ENCODE results near the gene TUBA1A.

- TF ChIP-seq POLR2A (IDR thresholded peaks at IDR 0.05): no peak
- TF ChIP-seq, protein P1, sequence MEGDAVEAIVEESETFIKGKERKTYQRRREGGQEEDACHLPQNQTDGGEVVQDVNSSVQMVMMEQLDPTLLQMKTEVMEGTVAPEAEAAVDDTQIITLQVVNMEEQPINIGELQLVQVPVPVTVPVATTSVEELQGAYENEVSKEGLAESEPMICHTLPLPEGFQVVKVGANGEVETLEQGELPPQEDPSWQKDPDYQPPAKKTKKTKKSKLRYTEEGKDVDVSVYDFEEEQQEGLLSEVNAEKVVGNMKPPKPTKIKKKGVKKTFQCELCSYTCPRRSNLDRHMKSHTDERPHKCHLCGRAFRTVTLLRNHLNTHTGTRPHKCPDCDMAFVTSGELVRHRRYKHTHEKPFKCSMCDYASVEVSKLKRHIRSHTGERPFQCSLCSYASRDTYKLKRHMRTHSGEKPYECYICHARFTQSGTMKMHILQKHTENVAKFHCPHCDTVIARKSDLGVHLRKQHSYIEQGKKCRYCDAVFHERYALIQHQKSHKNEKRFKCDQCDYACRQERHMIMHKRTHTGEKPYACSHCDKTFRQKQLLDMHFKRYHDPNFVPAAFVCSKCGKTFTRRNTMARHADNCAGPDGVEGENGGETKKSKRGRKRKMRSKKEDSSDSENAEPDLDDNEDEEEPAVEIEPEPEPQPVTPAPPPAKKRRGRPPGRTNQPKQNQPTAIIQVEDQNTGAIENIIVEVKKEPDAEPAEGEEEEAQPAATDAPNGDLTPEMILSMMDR (IDR thresholded peaks at IDR 0.05): no peak
These were observed 14.7 kb downstream of the TUBA1A start for GRCh38 chr12:49174218-49174617.
